ENCODE data around the gene IQGAP3.

Gene IQGAP3

GRCh38 chr1:156505679-156506298, 66.6 kb downstream of the IQGAP3 start:
- no peak for DNase-seq

GRCh38 chr1:156504821-156505678, 67.3 kb downstream of the IQGAP3 start:
- peak; percentile 96 for DNase-seq

DNA sequence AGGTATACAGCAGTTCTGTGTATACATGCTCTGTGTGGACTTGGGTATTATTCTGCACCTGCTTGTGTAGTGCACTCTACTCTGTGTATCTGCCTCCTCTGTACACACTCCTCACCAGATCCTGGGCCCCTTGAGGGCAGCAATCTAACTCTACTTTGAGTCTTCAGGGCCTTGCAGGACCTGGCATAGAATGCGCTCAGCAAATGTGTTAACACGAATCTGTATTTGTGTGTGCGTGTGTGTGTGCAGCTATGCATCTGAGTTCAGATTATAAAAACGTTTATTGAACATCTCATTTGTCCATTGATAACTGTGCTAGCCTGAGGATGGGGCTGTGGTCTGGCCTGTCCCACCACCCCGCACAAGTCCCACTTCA, 67.9 kb downstream of the IQGAP3 start:
- DNase-seq = no peak

DNA sequence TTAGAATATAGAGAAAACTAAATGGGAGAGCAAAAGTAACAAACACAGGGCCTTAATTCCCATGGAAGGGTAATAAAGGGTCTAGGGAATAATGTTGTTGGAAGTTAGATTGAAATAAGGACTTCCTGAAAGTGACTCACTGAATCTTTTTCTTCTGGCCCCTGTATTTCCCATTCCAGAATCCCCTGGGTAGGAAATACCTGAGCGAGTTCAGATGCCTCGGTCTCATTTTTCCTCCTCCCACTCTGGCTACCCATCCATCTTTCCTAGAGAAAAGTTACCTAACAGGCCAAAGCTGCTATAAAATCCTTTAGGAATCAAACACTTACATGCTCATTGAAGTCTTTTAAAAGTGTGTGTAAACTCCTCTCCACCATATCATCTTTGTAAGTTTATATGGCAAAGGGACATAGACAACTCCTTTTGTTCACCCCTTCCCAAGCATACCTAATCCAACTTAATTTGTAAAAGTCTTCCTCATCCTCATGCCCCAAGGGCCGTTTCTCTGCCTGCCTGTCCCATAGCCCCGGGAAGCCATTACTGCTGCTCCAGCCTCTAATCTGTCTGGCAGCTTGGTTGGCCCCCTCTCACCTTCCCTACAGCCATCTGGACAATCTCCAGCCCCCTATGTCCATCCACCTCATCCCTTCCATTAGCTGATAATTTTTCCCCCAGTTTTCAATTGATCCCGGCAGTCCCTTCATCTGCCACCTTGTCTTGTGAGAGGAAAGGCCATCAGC, 68.5 kb downstream of the IQGAP3 start:
- DNase-seq = no peak

DNA sequence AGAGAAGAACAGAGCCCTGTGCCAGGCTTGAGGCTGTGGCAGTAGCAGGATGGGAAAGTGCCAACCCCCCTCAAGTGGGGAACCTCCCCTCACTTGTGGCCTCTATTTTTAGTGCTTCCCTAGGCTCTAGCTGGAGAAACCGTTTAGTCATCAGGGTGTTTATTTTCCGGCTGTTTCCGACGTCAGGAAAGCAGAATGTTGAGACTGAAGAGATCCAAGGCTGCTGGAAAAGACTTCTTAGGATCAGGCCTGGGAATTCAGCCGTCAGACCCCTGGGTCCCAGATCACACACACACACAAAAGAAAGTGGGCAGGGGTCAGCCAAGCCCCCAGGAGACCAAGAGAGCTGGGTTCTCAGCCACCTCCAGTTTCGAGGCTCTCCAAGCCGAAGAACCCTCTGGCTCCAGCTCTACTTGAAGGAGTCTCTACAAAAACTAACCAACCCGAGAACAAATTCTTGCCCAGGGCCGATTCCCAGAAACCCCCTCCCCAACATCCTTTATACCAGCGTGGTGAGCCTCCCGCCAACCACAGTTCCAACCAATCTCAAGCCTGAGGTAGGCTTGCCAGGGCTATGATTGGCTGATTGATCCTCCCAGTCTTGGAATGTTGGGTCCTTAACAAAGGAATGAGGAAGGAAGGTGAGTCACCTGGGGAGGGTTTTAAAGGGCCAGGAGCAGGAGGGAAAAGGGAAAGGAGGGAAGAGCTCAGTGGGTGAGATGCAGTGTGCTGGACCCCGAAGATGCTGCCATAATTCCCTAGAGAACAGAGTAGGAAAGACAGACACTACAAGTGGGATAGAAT, 69.3 kb downstream of the IQGAP3 start:
- DNase-seq = peak; percentile 93

DNA sequence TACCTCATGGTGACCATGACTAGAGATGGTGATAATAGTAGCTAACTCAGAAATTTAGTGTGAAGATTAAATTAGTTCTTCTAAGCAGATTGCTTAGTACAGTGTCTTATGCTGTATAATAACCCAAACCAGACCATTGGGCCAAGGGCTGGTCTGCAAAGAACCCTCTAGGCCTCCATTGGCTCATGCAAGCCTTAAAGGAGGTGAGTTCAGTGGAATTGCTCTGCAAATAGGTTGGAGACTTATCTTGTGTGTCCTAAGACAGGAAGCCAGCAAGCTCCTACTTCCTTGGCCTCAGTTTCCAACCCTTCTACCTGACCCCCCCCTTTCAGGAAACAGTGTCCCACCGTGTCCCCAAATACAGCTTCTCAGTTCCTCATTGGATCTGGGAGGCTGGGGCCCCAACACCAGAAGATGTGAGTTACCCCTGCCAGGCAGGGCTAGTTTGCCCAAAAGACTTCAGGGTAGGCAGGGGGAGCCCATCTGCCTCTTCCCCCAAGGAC, 69.9 kb downstream of the IQGAP3 start:
- DNase-seq = no peak

DNA sequence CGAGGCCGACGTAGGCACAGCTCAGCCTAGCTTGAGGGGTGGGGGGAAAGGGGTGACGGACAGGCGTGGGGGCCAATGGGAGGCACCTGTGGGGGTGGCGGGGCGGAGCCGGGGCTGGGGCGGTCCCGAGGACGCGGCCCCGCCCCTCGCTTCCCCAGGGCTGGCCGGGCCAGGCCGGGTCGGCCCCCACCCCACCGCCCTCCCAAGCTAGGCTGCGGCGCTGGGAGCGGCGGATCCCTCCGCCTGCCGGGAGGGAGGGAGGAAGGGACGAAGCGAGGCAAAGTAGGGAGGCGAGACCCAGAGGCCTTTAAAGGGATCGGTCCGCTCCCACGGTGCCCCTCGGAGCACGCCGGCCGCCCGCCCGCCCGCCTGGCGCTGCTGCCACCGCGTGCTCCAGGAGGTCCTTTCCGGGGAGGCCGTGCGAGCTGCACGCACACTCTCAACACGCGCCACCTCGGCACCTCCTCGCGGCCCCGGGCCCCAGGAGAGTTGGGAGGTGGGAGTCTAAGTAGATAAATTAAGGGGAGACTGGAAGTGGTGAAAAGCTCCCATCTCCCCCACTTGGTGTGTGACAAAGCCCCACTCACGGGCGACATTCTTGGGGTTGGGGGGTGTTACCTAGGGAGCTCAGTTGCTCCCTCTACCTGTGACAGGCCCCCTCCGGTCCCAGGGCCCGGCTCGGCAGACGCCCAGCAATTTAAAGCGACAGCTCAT, 71.4 kb downstream of the IQGAP3 start:
- peak; percentile 97 for DNase-seq

- DNase-seq = no peak
Observed at GRCh38 chr1:156500543-156500792, 71.9 kb downstream of the IQGAP3 start, which contains the start of gene MEF2D. TSS of gene MEF2D (minus strand) at chr1:156500775. CDS start at chr1:156483292, 17,483 bp downstream.

- DNase-seq = peak; percentile 67
Observed at GRCh38 chr1:156499842-156500542, 72.4 kb downstream of the IQGAP3 start.

DNA sequence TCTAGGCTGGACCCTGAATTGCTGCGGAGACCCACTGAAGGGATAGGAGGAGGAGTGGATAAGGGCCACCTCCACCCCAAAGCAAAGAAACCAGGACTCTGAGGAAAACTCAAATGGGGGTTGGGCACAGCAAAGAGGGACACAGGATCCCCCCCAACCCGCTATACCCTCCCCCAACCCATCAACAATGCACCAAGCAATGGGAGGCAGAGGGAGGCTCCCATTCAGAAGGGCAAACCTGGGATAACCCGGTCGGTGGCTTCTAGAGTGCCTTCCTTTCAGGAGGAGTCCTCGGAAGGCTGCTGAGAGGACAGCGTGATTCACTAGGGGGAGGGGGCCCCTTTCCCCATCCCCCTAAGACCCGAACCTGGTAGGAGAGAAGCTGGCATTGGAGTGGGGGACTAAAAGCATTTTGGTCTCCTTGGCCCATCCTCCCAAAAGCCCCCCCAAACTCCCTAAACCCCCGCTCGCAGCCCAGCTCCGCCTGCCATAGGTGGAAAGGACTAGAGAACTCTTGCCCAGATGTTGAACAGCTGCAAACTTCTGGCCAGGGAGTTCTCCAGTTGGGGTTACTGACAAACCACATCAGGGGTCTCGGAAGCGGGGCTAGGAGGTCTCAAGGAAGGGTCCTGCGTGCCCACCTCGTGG, 73.0 kb downstream of the IQGAP3 start:
- DNase-seq = no peak

DNA sequence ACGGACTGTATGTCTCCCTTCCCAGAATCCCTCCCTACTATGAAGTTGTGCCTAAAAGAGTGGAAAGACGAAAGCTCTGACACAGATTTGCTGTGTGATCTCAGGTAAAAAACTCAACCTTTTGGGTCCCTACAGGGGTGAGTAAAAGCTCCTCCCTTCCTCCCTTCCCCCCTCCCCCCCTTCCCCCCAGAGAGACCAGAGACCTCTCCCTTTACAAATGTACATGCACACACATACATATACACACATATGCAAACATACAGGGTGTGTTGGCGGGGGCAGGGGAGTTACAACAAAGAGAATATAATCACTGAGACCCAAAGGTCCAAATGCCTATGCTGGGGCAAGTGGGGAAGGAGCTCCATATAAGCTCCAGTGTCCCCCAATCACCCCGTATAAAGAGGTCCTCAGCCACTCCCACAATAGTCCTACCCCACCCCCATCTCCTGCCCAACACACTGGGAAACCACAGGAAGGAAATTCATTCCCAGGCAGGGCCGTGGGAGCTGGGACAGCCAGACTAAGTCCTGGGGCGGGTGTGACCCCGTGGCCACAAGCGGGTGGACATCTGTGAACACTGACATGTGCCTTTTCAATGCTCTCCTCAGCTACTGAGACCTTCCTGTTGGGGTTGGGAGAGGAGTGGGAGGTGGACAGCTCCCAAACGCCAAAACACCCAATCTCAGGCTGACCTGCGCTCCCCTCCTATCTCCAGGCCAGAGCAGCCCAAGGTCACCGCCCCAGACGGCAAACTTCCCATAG, 73.8 kb downstream of the IQGAP3 start:
- DNase-seq = peak; percentile 68

GRCh38 chr1:156497743-156498431, 74.5 kb downstream of the IQGAP3 start:
- no peak for DNase-seq

DNA sequence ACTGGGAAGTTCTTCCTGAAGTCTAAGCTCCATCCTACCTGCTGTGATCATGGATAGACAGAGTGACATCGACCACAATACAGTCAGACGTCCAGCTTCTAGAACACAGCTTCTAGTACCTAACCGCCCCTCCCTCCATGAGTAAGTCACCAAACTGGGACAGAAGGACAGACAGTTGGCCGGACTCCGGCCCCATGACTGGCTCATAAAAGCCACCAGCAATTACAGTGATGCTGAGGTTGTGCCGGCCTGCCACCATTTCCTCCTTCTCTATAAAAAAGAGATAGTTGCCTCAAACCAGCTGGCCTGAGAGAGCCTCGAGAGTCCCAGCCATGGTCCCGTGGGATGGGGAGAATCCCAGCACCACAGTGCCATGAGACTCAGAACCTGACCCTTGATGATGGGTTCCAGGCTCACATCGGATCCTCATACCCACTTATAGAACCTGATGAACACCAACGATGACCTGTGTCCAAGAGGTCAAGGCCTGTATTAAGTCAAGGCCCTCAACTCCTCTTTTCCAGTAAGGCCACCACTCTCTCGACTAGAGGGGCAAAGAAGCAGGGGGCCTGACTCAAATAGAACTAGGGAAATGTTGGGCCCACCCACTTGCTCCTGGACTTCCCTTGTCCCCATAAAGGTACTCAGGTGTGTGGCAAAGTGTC, 75.2 kb downstream of the IQGAP3 start:
- no peak for DNase-seq

- no peak for DNase-seq
Observed at GRCh38 chr1:156496211-156496761, 76.1 kb downstream of the IQGAP3 start.

GRCh38 chr1:156495401-156496140, 76.8 kb downstream of the IQGAP3 start:
- no peak for DNase-seq

DNA sequence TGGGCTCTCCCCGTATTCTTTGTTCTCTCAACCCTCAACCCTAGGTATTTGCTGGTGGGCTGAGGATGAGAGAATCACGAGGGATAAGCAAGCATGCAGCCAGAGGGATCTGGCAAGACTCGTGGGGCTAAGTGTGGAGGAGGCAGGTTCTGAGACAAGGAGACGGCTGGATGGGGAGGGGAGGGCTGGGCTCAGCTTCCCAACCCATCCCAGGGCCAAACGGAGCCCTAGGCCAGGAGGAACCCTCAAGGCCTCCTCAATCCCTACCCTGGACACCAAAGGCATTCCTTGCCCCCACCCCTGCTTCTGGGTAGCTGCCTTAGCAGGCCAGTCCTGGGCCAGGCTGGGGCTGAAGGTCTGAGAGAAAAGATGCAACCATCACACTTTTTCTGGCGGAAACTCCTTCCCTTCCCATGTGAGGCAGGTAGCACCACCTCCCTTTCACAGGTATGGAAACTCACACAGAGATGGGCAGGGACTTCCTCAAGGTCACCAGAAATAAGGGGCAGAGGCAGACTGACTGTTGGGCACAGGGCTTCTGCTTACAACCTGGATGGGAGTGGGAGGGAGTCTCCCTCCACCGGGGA, 78.0 kb downstream of the IQGAP3 start:
- peak; percentile 48 for DNase-seq

DNA sequence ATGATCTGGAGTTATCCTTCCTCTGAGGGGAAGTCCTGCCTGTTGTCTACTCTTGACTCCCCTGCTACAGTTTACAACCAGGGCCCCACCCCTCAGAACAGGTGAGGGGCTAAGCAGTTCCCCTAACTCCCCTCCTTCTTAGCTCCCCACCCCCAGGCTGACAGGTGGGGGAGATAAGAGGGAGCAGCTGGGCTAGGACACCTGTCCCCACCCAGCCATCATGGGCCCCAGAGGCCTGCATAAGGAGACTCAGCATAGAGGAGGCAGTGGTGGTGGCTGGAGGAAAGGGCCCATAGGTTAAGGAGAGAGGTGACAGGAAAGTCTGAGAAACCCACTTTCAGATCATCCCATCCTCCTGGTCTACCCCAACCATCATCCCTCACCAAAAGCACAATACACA, 78.6 kb downstream of the IQGAP3 start:
- no peak for DNase-seq

Measured in islet precursor cell (in vitro differentiated cells).